ENCODE results near the gene GJC1. TPM values are rescaled to one million over a fixed set of nuclear protein-coding genes. Genes with fewer than 3 reads are reported as not detected.

Gene GJC1
- total and polyA plus RNA-seq, 11 donors = 14.2 to 60.8 (median 24.9) TPM

DNA sequence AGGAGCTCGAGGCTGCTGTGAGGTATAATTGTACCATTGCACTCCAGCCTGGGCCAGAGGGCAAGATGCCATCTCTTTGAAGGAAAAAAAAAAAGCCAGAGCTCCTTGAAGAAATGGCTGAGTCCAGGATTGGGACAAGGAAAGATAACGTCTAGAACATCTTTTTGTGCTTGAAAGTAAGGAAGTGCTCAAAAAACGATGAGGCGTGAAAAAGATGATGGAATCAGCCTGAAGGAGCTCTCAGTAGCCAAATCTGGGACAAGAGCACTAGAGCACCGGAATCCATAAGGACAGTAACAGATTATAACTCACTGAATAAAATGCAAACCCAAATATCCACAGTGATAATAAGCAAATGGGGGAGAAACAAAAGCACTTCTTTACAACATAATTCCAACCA is 47.0 kb upstream of the GJC1 start:
- Histone ChIP-seq H3K27me3 (no peaks in the 10 kb centered on the region), H3K9me3 (no peaks in the 10 kb centered on the region), H3K27ac (no peak overlapping the region), H3K4me3 (no peak overlapping the region), H3K4me1 (peaks cover 0 to 9% (median 0%) of the 10 kb centered on the region in 12 donors), H3K36me3 (peaks cover 0 to 96% (median 85%) of the 10 kb centered on the region in 9 donors)
- DNase-seq (no peak), ATAC-seq (no peak)
- TF ChIP-seq POLR2A (IDR thresholded peaks at IDR 0.05) = no peak
- TF ChIP-seq, protein P1, sequence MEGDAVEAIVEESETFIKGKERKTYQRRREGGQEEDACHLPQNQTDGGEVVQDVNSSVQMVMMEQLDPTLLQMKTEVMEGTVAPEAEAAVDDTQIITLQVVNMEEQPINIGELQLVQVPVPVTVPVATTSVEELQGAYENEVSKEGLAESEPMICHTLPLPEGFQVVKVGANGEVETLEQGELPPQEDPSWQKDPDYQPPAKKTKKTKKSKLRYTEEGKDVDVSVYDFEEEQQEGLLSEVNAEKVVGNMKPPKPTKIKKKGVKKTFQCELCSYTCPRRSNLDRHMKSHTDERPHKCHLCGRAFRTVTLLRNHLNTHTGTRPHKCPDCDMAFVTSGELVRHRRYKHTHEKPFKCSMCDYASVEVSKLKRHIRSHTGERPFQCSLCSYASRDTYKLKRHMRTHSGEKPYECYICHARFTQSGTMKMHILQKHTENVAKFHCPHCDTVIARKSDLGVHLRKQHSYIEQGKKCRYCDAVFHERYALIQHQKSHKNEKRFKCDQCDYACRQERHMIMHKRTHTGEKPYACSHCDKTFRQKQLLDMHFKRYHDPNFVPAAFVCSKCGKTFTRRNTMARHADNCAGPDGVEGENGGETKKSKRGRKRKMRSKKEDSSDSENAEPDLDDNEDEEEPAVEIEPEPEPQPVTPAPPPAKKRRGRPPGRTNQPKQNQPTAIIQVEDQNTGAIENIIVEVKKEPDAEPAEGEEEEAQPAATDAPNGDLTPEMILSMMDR (IDR thresholded peaks at IDR 0.05) = no peak
- intact Hi-C loops (cut with DNase I) = no loop called here
- WGBS, 4 donors = 84 to 90% (median 88%) methylated on average over 5 of the region's 5 CpGs

DNA sequence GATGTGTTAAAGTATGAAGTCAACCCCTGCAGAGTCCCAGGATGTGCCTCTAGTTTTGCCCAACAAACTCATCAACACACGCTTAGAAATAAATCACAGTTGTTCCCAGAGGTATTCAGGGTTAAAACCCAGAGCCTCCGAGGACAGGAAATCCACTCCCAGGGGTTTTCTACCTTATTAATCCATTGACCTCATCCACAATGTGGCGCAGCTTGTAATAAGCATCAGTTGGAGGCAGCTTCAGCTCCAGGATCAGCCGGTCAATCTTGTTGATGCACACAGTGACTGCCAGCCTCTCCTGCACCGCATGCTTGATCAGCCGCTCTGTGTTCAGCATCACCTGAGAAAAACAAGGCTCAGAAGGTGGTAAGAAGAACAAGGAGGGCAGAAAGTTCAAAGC is 45.7 kb upstream of the GJC1 start:
- H3K27me3 ChIP-seq = no peaks in the 10 kb centered on the region
- H3K4me1 ChIP-seq = peaks cover 0 to 15% (median 0%) of the 10 kb centered on the region in 12 donors
- no peaks in the 10 kb centered on the region for H3K9me3 ChIP-seq
- ATAC-seq = no peak
- WGBS, 4 donors = 89 to 91% (median 90%) methylated on average over 6 of the region's 6 CpGs
- intact Hi-C loops (cut with DNase I) = no loop called here
- no peak for TF ChIP-seq POLR2A (IDR thresholded peaks at IDR 0.05)
- TF ChIP-seq, protein P1 (IDR thresholded peaks at IDR 0.05) = no peak
- H3K27ac ChIP-seq = no peak overlapping the region
- H3K4me3 ChIP-seq = no peak overlapping the region
- H3K36me3 ChIP-seq = peaks cover 0 to 96% (median 85%) of the 10 kb centered on the region in 9 donors
- no peak for DNase-seq

DNA sequence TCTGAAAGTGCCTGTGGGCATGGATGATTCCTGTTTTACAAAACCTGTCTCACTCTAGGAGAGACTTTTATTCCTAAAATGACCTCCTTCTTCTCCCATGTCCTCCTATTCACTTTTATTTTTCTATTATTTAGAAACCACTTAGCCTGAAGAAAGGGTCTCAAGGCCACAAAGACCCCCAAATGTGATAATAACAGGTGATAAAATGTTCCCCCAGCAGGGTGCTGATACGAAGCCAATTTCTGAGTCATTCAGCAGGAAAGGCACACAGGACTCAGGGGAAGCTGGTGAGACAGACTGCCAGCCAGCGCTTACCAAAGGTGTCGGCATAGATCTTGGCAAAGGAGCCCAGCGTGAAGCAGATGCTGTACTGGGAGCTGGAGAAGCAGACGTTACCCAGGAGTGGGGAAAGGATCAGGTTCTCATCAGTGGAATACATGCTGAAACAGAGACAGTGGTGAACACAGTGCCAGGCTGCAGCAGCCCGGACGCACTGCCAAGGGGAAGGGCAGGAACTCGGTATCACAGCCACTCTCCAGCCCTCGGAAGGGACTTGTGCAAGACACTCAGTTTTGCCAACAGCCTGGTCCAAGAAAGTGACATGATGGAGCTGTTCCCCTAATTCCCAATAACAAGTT is 42.2 kb upstream of the GJC1 start:
- Histone ChIP-seq H3K9me3 (no peaks in the 10 kb centered on the region), H3K4me3 (no peak overlapping the region), H3K27ac (peak overlapping the region in 6 of 12 donors; percentile 6 to 77 (median 56)), H3K27me3 (no peaks in the 10 kb centered on the region), H3K36me3 (peaks cover 0 to 96% (median 92%) of the 10 kb centered on the region in 9 donors), H3K4me1 (peaks cover 0 to 30% (median 0%) of the 10 kb centered on the region in 12 donors)
- DNase-seq (peak in 3 of 5 donors; percentile 66 to 73 (median 68)), ATAC-seq (peak; percentile 76 to 94 (median 84))
- WGBS, 4 donors = 41 to 67% (median 54%) methylated on average over 9 of the region's 9 CpGs
- intact Hi-C loops (cut with DNase I) = no loop called here
- TF ChIP-seq POLR2A (IDR thresholded peaks at IDR 0.05) = no peak
- TF ChIP-seq, protein P1 (IDR thresholded peaks at IDR 0.05) = no peak

DNA sequence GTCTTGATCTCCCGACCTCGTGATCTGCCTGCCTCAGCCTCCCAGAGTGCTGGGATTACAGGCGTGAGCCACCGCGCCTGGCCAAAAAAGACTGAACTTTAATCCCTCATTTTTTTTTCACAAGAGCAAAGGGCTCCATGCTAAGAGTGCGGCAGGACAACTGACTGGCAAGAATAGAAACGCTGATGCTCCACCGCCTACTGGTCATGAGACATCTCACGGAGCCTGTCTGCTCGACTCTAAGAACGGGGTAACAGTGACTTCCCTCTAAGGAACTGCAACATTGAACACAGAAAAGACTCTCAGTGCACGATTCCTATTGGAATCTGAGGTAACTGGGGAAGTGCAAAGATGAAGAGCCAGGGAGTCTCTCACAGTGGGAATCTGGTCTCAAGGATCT is 41.5 kb upstream of the GJC1 start:
- TF ChIP-seq, protein P1 (IDR thresholded peaks at IDR 0.05) = no peak
- H3K36me3 ChIP-seq = peaks cover 0 to 97% (median 94%) of the 10 kb centered on the region in 9 donors
- no peaks in the 10 kb centered on the region for H3K9me3 ChIP-seq
- no peak for ATAC-seq
- WGBS, 4 donors = 95 to 96% (median 96%) methylated on average over 12 of the region's 12 CpGs
- H3K27ac ChIP-seq = peak overlapping the region in 5 of 12 donors; percentile 6 to 77 (median 63)
- peaks cover 0 to 30% (median 0%) of the 10 kb centered on the region in 12 donors for H3K4me1 ChIP-seq
- no peak overlapping the region for H3K4me3 ChIP-seq
- no peak for DNase-seq
- intact Hi-C loops (cut with DNase I) = no loop called here
- no peaks in the 10 kb centered on the region for H3K27me3 ChIP-seq
